GM12891 (cell line): ENCODE data around the gene LGI2.

Experiments
- POLR2A ChIP-seq: IDR thresholded peaks from 2 replicates; pipeline ENCODE4 v1.6.1; 2011; ENCODE audit warnings: low read depth, low read length, control low read depth
- POLR2AphosphoS5 ChIP-seq: IDR thresholded peaks from 2 replicates; pipeline ENCODE4 v1.6.1; 2011; ENCODE audit warnings: low read depth, low read length, control low read depth
- POU2F2 ChIP-seq: IDR thresholded peaks from 2 replicates; pipeline ENCODE4 v1.6.1; 2011; ENCODE audit warnings: low read depth, mild to moderate bottlenecking, control low read depth, low read length, moderate library complexity

- TF ChIP-seq POLR2A (no peak), POLR2AphosphoS5 (no peak), POU2F2 (no peak)
Observed at GRCh38 chr4:25057299-25057698, 26.6 kb upstream of the LGI2 start.
